ENCODE results near the gene ITGA4. TPM values are rescaled to one million over a fixed set of nuclear protein-coding genes. Genes with fewer than 3 reads are reported as not detected.
"Not testable (repeated sequence)": the region's sequence is repeated elsewhere in the genome, so short reads cannot be mapped to it uniquely, and the experiment has no call there.

The ITGA4 gene
- total and polyA plus RNA-seq, 8 donors: 0.15 to 5.8 (median 0.84) TPM

DNA sequence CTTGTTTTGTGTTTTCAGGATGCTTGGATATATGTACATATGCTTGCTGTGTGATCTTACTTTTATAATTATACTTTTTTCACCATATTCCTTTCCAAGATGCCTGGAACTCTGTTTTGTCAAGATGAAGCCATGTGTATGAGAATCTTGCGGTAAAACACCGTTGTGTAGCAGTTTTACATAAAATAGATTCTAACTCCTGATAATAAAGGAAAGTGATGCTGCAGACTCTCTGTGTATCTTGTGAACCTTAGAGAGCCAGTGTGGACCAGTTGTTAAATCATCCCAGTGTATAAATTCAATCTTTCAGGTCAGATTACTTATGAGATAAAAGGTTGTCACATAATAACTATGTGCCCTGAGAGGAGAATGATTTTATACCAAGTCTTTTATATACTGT, 12.5 kb upstream of the ITGA4 start:
- H3K4me3 ChIP-seq: no peak overlapping the region
- no peak for DNase-seq
- no peaks in the 10 kb centered on the region for H3K27me3 ChIP-seq
- no peak for ATAC-seq
- FAIRE-seq: no peak
- no peaks in the 10 kb centered on the region for H3K36me3 ChIP-seq
- H3K9me3 ChIP-seq: no peaks in the 10 kb centered on the region
- TF ChIP-seq, protein P1, sequence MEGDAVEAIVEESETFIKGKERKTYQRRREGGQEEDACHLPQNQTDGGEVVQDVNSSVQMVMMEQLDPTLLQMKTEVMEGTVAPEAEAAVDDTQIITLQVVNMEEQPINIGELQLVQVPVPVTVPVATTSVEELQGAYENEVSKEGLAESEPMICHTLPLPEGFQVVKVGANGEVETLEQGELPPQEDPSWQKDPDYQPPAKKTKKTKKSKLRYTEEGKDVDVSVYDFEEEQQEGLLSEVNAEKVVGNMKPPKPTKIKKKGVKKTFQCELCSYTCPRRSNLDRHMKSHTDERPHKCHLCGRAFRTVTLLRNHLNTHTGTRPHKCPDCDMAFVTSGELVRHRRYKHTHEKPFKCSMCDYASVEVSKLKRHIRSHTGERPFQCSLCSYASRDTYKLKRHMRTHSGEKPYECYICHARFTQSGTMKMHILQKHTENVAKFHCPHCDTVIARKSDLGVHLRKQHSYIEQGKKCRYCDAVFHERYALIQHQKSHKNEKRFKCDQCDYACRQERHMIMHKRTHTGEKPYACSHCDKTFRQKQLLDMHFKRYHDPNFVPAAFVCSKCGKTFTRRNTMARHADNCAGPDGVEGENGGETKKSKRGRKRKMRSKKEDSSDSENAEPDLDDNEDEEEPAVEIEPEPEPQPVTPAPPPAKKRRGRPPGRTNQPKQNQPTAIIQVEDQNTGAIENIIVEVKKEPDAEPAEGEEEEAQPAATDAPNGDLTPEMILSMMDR (IDR thresholded peaks at IDR 0.05): no peak
- H3K4me1 ChIP-seq: no peaks in the 10 kb centered on the region
- intact Hi-C loops (cut with DNase I): no loop called here
- H3K27ac ChIP-seq: no peak overlapping the region
- WGBS, 2 donors: 74 to 85% methylated on average over 2 of the region's 2 CpGs

DNA sequence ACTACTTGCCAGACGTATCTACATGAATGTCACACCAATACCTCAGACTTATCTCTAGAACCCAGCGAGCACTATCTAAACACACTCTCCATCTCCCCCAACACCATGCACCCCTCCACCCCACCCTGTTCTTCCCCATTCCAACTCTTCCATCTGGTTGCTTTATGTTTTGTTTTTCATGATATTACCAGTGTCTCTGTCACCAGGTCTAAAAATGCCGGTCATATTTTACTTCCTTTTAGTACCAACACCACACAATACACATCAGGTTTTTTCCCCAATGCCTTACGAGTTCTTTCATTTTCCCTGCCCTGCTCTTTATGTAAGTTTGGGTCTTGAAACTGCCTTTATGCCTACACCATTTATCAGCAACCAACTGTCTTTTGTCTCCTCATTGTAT, 10.2 kb upstream of the ITGA4 start:
- no peak for ATAC-seq
- TF ChIP-seq, protein P1 (IDR thresholded peaks at IDR 0.05): no peak
- WGBS, 2 donors: 60 to 82% methylated on average over 4 of the region's 4 CpGs

DNA sequence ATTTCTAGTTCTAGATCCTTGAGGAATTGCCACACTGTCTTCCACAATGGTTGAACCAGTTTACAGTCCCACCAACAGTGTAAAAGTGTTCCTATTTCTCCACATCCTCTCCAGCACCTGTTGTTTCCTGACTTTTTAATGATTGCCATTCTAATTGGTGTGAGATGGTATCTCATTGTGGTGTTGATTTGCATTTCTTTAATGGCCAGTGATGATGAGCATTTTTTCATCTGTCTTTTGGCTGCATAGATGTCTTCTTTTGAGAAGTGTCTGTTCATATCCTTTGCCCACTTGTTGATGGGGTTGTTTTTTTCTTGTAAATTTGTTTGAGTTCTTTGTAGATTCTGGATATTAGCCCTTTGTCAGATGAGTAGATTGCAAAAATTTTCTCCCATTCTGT, 7.9 kb upstream of the ITGA4 start:
- H3K4me3 ChIP-seq; H3K27ac ChIP-seq; H3K9me3 ChIP-seq; intact Hi-C loops (cut with DNase I); H3K4me1 ChIP-seq; ATAC-seq; FAIRE-seq; H3K36me3 ChIP-seq; H3K27me3 ChIP-seq; DNase-seq: not testable (repeated sequence)

More for the DNA sequence above, 10.2 kb upstream of the ITGA4 start:
- no peak for FAIRE-seq
- Histone ChIP-seq H3K36me3 (no peaks in the 10 kb centered on the region), H3K9me3 (no peaks in the 10 kb centered on the region), H3K27ac (no peak overlapping the region), H3K4me1 (no peaks in the 10 kb centered on the region), H3K4me3 (no peak overlapping the region), H3K27me3 (no peaks in the 10 kb centered on the region)
- intact Hi-C loops (cut with DNase I): no loop called here
- no peak for DNase-seq

DNA sequence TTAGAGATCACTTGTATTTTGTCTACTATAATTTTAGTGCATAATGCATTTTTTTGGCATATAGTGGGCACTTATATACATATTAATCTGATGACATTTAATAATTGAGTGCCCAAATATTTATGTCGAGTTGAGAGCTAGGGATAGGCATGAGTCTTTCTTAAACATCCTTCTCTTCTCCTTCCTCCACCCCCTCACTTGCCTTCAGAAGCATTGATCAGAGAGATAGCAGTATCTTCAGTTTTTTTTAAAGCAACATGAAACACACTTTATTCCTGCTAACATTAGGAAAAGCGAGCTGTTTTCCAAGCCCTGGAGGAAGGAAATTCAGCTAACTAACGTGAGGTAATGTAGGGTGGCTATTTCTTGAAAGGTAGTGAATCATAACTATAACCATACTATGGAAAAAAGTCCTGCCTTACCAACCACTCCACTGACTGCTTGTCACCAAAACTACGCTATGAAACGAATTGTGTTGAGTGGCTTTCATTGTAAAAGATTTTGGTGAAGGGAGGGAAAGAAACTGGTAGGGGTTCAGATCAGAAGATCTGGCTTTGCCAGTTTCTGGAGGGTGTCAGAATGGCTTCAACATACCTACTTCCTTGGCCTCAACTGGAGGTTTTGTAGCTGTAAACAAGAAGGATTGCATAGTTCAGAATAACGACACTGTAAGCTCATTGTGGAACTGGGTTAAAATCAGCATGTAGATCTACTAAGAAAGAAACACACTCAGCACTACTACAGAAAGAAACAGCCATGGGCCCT, 2.3 kb upstream of the ITGA4 start:
- TF ChIP-seq, protein P1 (IDR thresholded peaks at IDR 0.05): no peak
- ATAC-seq: no peak
- Histone ChIP-seq H3K27ac (no peak overlapping the region), H3K9me3 (no peaks in the 10 kb centered on the region), H3K4me1 (no peaks in the 10 kb centered on the region), H3K4me3 (no peak overlapping the region), H3K27me3 (peaks cover 0 to 33% (median 1%) of the 10 kb centered on the region in 4 donors), H3K36me3 (no peaks in the 10 kb centered on the region)
- intact Hi-C loops (cut with DNase I): no loop called here
- DNase-seq: no peak
- WGBS, 2 donors: 62 to 79% methylated on average over 6 of the region's 6 CpGs
- FAIRE-seq: no peak

DNA sequence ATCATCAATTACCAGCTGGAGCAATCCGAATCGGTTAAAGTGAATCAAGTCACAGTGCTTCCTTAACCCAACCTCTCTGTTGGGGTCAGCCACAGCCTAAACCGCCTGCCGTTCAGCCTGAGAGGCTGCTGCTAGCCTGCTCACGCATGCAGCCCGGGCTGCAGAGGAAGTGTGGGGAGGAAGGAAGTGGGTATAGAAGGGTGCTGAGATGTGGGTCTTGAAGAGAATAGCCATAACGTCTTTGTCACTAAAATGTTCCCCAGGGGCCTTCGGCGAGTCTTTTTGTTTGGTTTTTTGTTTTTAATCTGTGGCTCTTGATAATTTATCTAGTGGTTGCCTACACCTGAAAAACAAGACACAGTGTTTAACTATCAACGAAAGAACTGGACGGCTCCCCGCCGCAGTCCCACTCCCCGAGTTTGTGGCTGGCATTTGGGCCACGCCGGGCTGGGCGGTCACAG, 496 bp upstream of the ITGA4 start:
- no peaks in the 10 kb centered on the region for H3K4me1 ChIP-seq
- no peaks in the 10 kb centered on the region for H3K36me3 ChIP-seq
- peak in 3 of 4 donors; percentile 65 to 80 (median 76) for ATAC-seq
- intact Hi-C loops (cut with DNase I): no loop called here
- H3K9me3 ChIP-seq: no peaks in the 10 kb centered on the region
- TF ChIP-seq, protein P1 (IDR thresholded peaks at IDR 0.05): no peak
- 7 to 9% methylated on average over 16 to 17 of the region's 17 CpGs for WGBS, 2 donors
- H3K4me3 ChIP-seq: peak overlapping the region in 3 of 4 donors; percentile 16 to 50 (median 37)
- H3K27ac ChIP-seq: peak overlapping the region in 2 of 4 donors; percentile 44 to 50
- H3K27me3 ChIP-seq: peaks cover 0 to 33% (median 1%) of the 10 kb centered on the region in 4 donors
- DNase-seq: peak in 5 of 6 donors; percentile 4 to 55 (median 41)
- FAIRE-seq: no peak

Measured in pancreas (tissue), 10 donors.